Suprapubic skin (tissue), 4 donors: Measurements from ENCODE around the gene PAK2. TPM values are rescaled to one million over a fixed set of nuclear protein-coding genes. Genes with fewer than 3 reads are reported as not detected.
"Not testable (repeated sequence)": the region's sequence is repeated elsewhere in the genome, so short reads cannot be mapped to it uniquely, and the experiment has no call there.

ENCODE experiments used
- DNase-seq, 2 donors: peaks; one replicate each; pipeline ENCODE4 v3.0.0-alpha.2; 2019; ENCODE audit warnings: low spot score in 2 of 2
- H3K27ac ChIP-seq: fragments of 200-600 bp; sonication (generic); one replicate; pipeline ENCODE4 v1.5.1; 2019
- H3K27me3 ChIP-seq: fragments of 200-600 bp; sonication (generic); one replicate; pipeline ENCODE4 v1.5.1; 2019
- H3K36me3 ChIP-seq: fragments of 200-600 bp; sonication (generic); one replicate; pipeline ENCODE4 v1.5.1; 2019
- H3K4me1 ChIP-seq: fragments of 200-600 bp; sonication (generic); one replicate; pipeline ENCODE4 v1.5.1; 2019
- H3K4me3 ChIP-seq: fragments of 200-600 bp; sonication (generic); one replicate; pipeline ENCODE4 v1.5.1; 2019; ENCODE audit warnings: mild to moderate bottlenecking
- H3K9me3 ChIP-seq: fragments of 200-600 bp; sonication (generic); one replicate; pipeline ENCODE4 v1.5.1; 2019
- CTCF ChIP-seq, 2 donors: fragments of 200-600 bp in 1 of 2; fragments of 450-650 bp in 1 of 2; sonication (generic) in 1 of 2; IDR thresholded peaks; one replicate each; pipeline ENCODE4 v1.5.1; 2016 to 2019; ENCODE audit warnings: antibody characterized with exemption in 2 of 2, mild to moderate bottlenecking in 1 of 2, moderate library complexity in 1 of 2
- EP300 ChIP-seq: sonication (generic); formaldehyde crosslinking; IDR thresholded peaks from one replicate; pipeline ENCODE4 v1.6.1; 2017; ENCODE audit warnings: antibody characterized with exemption
- POLR2A ChIP-seq, 2 donors: fragments of 450-650 bp; IDR thresholded peaks; one replicate each; pipeline ENCODE4 v1.6.1; 2017; ENCODE audit warnings: antibody characterized with exemption in 2 of 2, mild to moderate bottlenecking in 2 of 2, moderate library complexity in 2 of 2
- POLR2AphosphoS5 ChIP-seq, 3 donors: sonication (generic); formaldehyde crosslinking; IDR thresholded peaks; one replicate each; pipeline ENCODE4 v1.6.1; 2017; ENCODE audit warnings: antibody characterized with exemption in 3 of 3
- WGBS: methylation state at CpG from one replicate; pipeline ENCODE4 v1.1.5; 2018; 5-methylcytosine and 5-hydroxymethylcytosine counted together
- total RNA-seq, 4 donors: library from RNA; depleted of rRNA; stranded (reverse); fragments of >200 nt; gene quantifications; one replicate each; pipeline ENCODE4 v1.1.0, GENCODE V29; 2016

Gene PAK2
- total RNA-seq, 4 donors from 2014 or later: 29.6 to 42.8 (median 33.5) TPM

DNA sequence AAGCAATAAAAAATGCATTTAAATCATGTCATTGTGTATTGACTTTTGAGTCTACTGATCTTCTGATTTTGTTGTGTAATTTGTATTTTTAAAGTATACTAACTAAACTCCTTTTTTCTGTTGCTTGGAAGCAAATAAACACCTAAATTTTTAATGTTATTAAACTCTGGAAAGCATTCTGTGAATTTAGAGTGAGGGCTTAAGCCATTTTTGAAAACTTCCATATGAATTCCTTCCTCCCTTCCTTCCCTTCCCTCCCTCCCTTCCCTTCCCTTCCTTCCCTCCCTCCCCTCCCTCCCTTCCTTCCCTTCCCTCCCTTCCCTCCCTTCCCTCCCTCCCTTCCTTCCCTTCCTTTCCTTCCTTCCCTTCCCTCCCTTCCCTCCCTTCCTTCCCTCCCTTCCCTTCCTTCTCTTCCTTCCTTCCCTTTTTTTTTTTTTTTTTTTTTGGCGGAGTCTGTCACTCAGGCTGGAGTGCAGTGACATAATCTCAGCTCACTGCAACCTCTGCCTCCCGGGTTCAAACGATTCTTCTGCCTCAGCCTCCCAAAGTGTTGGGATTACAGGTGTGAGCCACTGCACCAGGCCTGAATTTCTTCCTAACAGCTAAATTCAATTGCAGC, 71.4 kb downstream of the PAK2 start:
- Histone ChIP-seq H3K9me3 (no peaks in the 10 kb centered on the region), H3K4me3 (no peak overlapping the region), H3K27me3 (no peaks in the 10 kb centered on the region), H3K36me3 (peaks cover 73% of the 10 kb centered on the region), H3K27ac (no peak overlapping the region), H3K4me1 (no peaks in the 10 kb centered on the region)
- 96% methylated on average over 3 of the region's 3 CpGs for WGBS
- TF ChIP-seq POLR2AphosphoS5 (IDR thresholded peaks at IDR 0.05) (no peak), EP300 (no peak), POLR2A (IDR thresholded peaks at IDR 0.05) (no peak), CTCF (IDR thresholded peaks at IDR 0.05) (no peak)
- DNase-seq: no peak

- TF ChIP-seq POLR2A (IDR thresholded peaks at IDR 0.05): no peak
- no peak for TF ChIP-seq POLR2AphosphoS5 (IDR thresholded peaks at IDR 0.05)
- no peak for TF ChIP-seq CTCF (IDR thresholded peaks at IDR 0.05)
- TF ChIP-seq EP300: no peak
- no peak for DNase-seq
- Histone ChIP-seq H3K4me1 (no peaks in the 10 kb centered on the region), H3K9me3 (no peaks in the 10 kb centered on the region), H3K4me3 (no peak overlapping the region), H3K27ac (no peak overlapping the region), H3K27me3 (no peaks in the 10 kb centered on the region), H3K36me3 (peaks cover 62% of the 10 kb centered on the region)
- 91% methylated on average over 7 of the region's 7 CpGs for WGBS
These were observed 73.2 kb downstream of the PAK2 start for GRCh38 chr3:196812853-196813252.

DNA sequence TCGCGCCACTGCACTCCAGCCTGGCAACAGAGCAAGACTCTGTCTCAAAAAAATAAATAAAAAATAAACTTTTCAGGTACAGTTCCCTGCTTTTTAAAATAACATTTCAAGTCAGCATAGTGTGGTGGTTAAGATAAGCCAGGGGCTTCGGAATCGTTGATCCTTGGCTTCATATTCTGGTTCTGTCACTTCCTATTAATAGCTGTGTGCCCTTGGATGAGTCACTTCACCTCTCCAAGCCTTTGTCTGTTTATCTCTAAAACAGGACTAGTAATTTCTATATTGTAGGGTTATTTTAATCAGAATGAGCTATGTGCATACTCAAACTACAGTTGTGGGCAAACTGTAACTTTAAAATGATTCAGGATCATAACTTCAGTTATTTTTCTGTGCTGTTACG, 74.2 kb downstream of the PAK2 start:
- H3K9me3 ChIP-seq: no peaks in the 10 kb centered on the region
- no peaks in the 10 kb centered on the region for H3K4me1 ChIP-seq
- H3K4me3 ChIP-seq: no peak overlapping the region
- WGBS: 86% methylated on average over 5 of the region's 5 CpGs
- DNase-seq: no peak
- H3K36me3 ChIP-seq: peaks cover 65% of the 10 kb centered on the region
- TF ChIP-seq CTCF (IDR thresholded peaks at IDR 0.05) (no peak), POLR2A (IDR thresholded peaks at IDR 0.05) (no peak), POLR2AphosphoS5 (IDR thresholded peaks at IDR 0.05) (no peak)
- H3K27me3 ChIP-seq: no peaks in the 10 kb centered on the region
- H3K27ac ChIP-seq: no peak overlapping the region

GRCh38 chr3:196821806-196822355, 82.2 kb downstream of the PAK2 start:
- Histone ChIP-seq H3K4me1 (no peaks in the 10 kb centered on the region), H3K36me3 (peaks cover 96% of the 10 kb centered on the region), H3K27ac (no peak overlapping the region), H3K9me3 (no peaks in the 10 kb centered on the region), H3K4me3 (no peak overlapping the region), H3K27me3 (no peaks in the 10 kb centered on the region)
- TF ChIP-seq POLR2A (IDR thresholded peaks at IDR 0.05): no peak
- TF ChIP-seq EP300: no peak
- no peak for TF ChIP-seq CTCF (IDR thresholded peaks at IDR 0.05)
- no peak for TF ChIP-seq POLR2AphosphoS5 (IDR thresholded peaks at IDR 0.05)
- DNase-seq: no peak
- 89% methylated on average over 6 of the region's 6 CpGs for WGBS

DNA sequence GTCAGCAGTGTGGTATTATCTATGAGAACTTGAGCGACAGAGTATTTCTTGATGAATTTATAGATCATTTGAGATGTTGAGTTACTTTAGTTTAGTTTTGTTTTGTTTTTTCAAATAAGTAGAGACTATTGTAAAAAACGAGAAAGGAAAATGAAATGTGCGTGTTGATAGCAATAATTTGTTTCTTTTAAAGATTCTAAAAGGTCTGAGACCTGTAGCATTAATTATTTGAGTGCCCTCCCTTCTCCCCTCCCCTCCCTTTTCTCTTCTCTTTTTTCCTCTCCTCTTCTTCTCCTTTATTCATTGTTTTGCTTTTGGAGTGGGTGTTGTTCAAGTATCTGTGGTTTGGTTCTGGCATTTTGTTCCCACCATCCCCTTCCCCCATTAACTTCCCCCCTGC, 90.0 kb downstream of the PAK2 start:
- not testable (repeated sequence) for H3K27ac ChIP-seq, H3K4me3 ChIP-seq, H3K4me1 ChIP-seq, DNase-seq, H3K9me3 ChIP-seq, H3K27me3 ChIP-seq
- WGBS: 95% methylated on average over 3 of the region's 3 CpGs
- H3K36me3 ChIP-seq: peaks cover 49% of the 10 kb centered on the region

DNA sequence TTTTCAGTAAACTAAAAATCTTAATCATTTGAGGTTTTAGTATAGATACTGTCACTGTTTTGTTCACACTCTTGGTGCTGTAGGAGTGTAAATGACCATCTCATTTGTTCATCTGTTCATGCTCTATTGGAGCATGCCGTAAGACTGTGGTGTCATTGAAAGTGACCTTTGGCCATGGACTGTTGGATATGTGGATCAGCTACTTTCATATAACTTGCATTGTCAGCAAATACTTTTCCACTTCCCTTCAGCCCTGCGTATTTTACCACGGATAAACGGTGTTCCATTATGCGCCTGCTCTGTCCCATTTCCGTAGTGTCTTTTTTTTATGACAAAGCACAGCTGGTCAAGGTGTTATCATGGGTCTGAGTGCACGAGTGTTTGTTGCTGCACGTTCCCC, 95.4 kb downstream of the PAK2 start:
- no peak overlapping the region for H3K27ac ChIP-seq
- WGBS: 74% methylated on average over 8 of the region's 8 CpGs
- no peaks in the 10 kb centered on the region for H3K27me3 ChIP-seq
- peaks cover 17% of the 10 kb centered on the region for H3K36me3 ChIP-seq
- no peak overlapping the region for H3K4me3 ChIP-seq
- DNase-seq: no peak
- TF ChIP-seq POLR2A (IDR thresholded peaks at IDR 0.05) (no peak), CTCF (IDR thresholded peaks at IDR 0.05) (no peak), POLR2AphosphoS5 (IDR thresholded peaks at IDR 0.05) (no peak), EP300 (no peak)
- no peaks in the 10 kb centered on the region for H3K9me3 ChIP-seq
- no peaks in the 10 kb centered on the region for H3K4me1 ChIP-seq

GRCh38 chr3:196836626-196837025, 97.0 kb downstream of the PAK2 start:
- 79% methylated on average over 1 of the region's 1 CpG for WGBS
- not testable (repeated sequence) for H3K4me1 ChIP-seq, H3K4me3 ChIP-seq, H3K27me3 ChIP-seq, H3K27ac ChIP-seq, H3K9me3 ChIP-seq, H3K36me3 ChIP-seq, DNase-seq
